Measurements from ENCODE around the gene STAG3.
"Not testable (repeated sequence)": the region's sequence is repeated elsewhere in the genome, so short reads cannot be mapped to it uniquely, and the experiment has no call there.

STAG3 gene

GRCh38 chr7:100246121-100246864 is 68.6 kb downstream of the STAG3 start:
- DNase-seq (ENCODE audit: low read depth): peak; percentile 5
- H3K4me3 ChIP-seq (ENCODE audit: low read length); H3K27me3 ChIP-seq (replicated peaks; ENCODE audit: control insufficient read depth, insufficient read depth, low read length); H3K4me1 ChIP-seq (ENCODE audit: control insufficient read depth, insufficient read depth, low read length); H3K9me3 ChIP-seq (ENCODE audit: control insufficient read depth, low read length); H3K9ac ChIP-seq (ENCODE audit: low read length); H3K36me3 ChIP-seq (ENCODE audit: control insufficient read depth, insufficient read depth, low read length, severe bottlenecking): not testable (repeated sequence)

GRCh38 chr7:100246865-100247137 is 69.1 kb downstream of the STAG3 start:
- H3K9me3 ChIP-seq (ENCODE audit: control insufficient read depth, low read length); H3K9ac ChIP-seq (ENCODE audit: low read length); DNase-seq (ENCODE audit: low read depth); H3K27me3 ChIP-seq (replicated peaks; ENCODE audit: control insufficient read depth, insufficient read depth, low read length); H3K4me3 ChIP-seq (ENCODE audit: low read length); H3K36me3 ChIP-seq (ENCODE audit: control insufficient read depth, insufficient read depth, low read length, severe bottlenecking); H3K4me1 ChIP-seq (ENCODE audit: control insufficient read depth, insufficient read depth, low read length): not testable (repeated sequence)

GRCh38 chr7:100247152-100247757 is 69.5 kb downstream of the STAG3 start:
- peak; percentile 80 for DNase-seq (ENCODE audit: low read depth)
- H3K4me3 ChIP-seq (ENCODE audit: low read length): no peak overlapping the region
- no peaks in the 10 kb centered on the region for H3K9me3 ChIP-seq (ENCODE audit: control insufficient read depth, low read length)
- no peaks in the 10 kb centered on the region for H3K27me3 ChIP-seq (replicated peaks; ENCODE audit: control insufficient read depth, insufficient read depth, low read length)
- H3K9ac ChIP-seq (ENCODE audit: low read length): no peak overlapping the region
- H3K4me1 ChIP-seq (ENCODE audit: control insufficient read depth, insufficient read depth, low read length): no peaks in the 10 kb centered on the region
- no peaks in the 10 kb centered on the region for H3K36me3 ChIP-seq (ENCODE audit: control insufficient read depth, insufficient read depth, low read length, severe bottlenecking)

GRCh38 chr7:100248483-100248882 is 70.8 kb downstream of the STAG3 start:
- Histone ChIP-seq H3K36me3 (ENCODE audit: control insufficient read depth, insufficient read depth, low read length, severe bottlenecking) (no peaks in the 10 kb centered on the region), H3K4me3 (ENCODE audit: low read length) (no peak overlapping the region), H3K9ac (ENCODE audit: low read length) (no peak overlapping the region), H3K9me3 (ENCODE audit: control insufficient read depth, low read length) (no peaks in the 10 kb centered on the region), H3K27me3 (replicated peaks; ENCODE audit: control insufficient read depth, insufficient read depth, low read length) (no peaks in the 10 kb centered on the region), H3K4me1 (ENCODE audit: control insufficient read depth, insufficient read depth, low read length) (no peaks in the 10 kb centered on the region)
- no peak for DNase-seq (ENCODE audit: low read depth)

- Histone ChIP-seq H3K27me3 (replicated peaks; ENCODE audit: control insufficient read depth, insufficient read depth, low read length) (no peaks in the 10 kb centered on the region), H3K9me3 (ENCODE audit: control insufficient read depth, low read length) (no peaks in the 10 kb centered on the region), H3K4me1 (ENCODE audit: control insufficient read depth, insufficient read depth, low read length) (no peaks in the 10 kb centered on the region), H3K9ac (ENCODE audit: low read length) (no peak overlapping the region), H3K36me3 (ENCODE audit: control insufficient read depth, insufficient read depth, low read length, severe bottlenecking) (no peaks in the 10 kb centered on the region), H3K4me3 (ENCODE audit: low read length) (no peak overlapping the region)
- DNase-seq (ENCODE audit: low read depth): no peak
Observed at GRCh38 chr7:100257017-100257416, 79.3 kb downstream of the STAG3 start.

GRCh38 chr7:100259984-100260383 is 82.3 kb downstream of the STAG3 start:
- not testable (repeated sequence) for H3K4me1 ChIP-seq (ENCODE audit: control insufficient read depth, insufficient read depth, low read length); DNase-seq (ENCODE audit: low read depth); H3K4me3 ChIP-seq (ENCODE audit: low read length); H3K9ac ChIP-seq (ENCODE audit: low read length); H3K36me3 ChIP-seq (ENCODE audit: control insufficient read depth, insufficient read depth, low read length, severe bottlenecking); H3K27me3 ChIP-seq (replicated peaks; ENCODE audit: control insufficient read depth, insufficient read depth, low read length); H3K9me3 ChIP-seq (ENCODE audit: control insufficient read depth, low read length)

GRCh38 chr7:100262896-100263295 is 85.2 kb downstream of the STAG3 start:
- H3K36me3 ChIP-seq (ENCODE audit: control insufficient read depth, insufficient read depth, low read length, severe bottlenecking); H3K4me3 ChIP-seq (ENCODE audit: low read length); H3K9me3 ChIP-seq (ENCODE audit: control insufficient read depth, low read length); DNase-seq (ENCODE audit: low read depth); H3K27me3 ChIP-seq (replicated peaks; ENCODE audit: control insufficient read depth, insufficient read depth, low read length); H3K9ac ChIP-seq (ENCODE audit: low read length); H3K4me1 ChIP-seq (ENCODE audit: control insufficient read depth, insufficient read depth, low read length): not testable (repeated sequence)

Measured in adipocyte (in vitro differentiated cells).